Natural killer cell (primary cell): ENCODE results near the gene TSPAN18. TPM values are rescaled to one million over a fixed set of nuclear protein-coding genes. Genes with fewer than 3 reads are reported as not detected.

Experiments used
- ATAC-seq, 3 donors: fragments of 150-1000 bp in 2 of 3; fragments of 200-7000 bp in 1 of 3; cut with Tn5 transposase; 1 replicate in 1 of 3; 2 replicates in 2 of 3; pipeline ENCODE4 v1.10.0; 2021; ENCODE audit warnings: mild to moderate bottlenecking in 2 of 3, moderate library complexity in 2 of 3
- DNase-seq, 2 donors: peaks; one replicate each; pipeline versions ENCODE4 v3.0.0 to v3.0.0-alpha.2; 2013 to 2021; ENCODE audit warnings: mixed read lengths in 1 of 2
- H3K27ac ChIP-seq: one replicate; pipeline ENCODE4 v1.5.1; 2013; ENCODE audit warnings: mild to moderate bottlenecking, low read length
- H3K27me3 ChIP-seq: one replicate; pipeline ENCODE4 v1.6.1; 2013; ENCODE audit warnings: low read length; ENCODE audit not compliant: control insufficient read depth, insufficient read depth
- H3K36me3 ChIP-seq: one replicate; pipeline ENCODE4 v1.6.1; 2013; ENCODE audit warnings: low read length; ENCODE audit not compliant: control insufficient read depth, insufficient read depth
- H3K4me1 ChIP-seq: one replicate; pipeline ENCODE4 v1.6.1; 2013; ENCODE audit warnings: low read length; ENCODE audit not compliant: control insufficient read depth, insufficient read depth
- H3K4me3 ChIP-seq: one replicate; pipeline ENCODE4 v1.5.1; 2013; ENCODE audit warnings: low read length
- H3K9me3 ChIP-seq: one replicate; pipeline ENCODE4 v1.6.1; 2013; ENCODE audit warnings: low read length; ENCODE audit not compliant: control insufficient read depth, insufficient read depth
- H3K27ac Mint-ChIP-seq, 2 donors: one replicate each; pipeline ENCODE4 v1.8.0; 2022; ENCODE audit warnings: mild to moderate bottlenecking in 2 of 2, mixed read lengths in 2 of 2, moderate library complexity in 1 of 2
- H3K27me3 Mint-ChIP-seq, 2 donors: one replicate each; pipeline ENCODE4 v1.8.0; 2022; ENCODE audit warnings: low read depth in 2 of 2, mixed read lengths in 2 of 2
- H3K36me3 Mint-ChIP-seq: one replicate; pipeline ENCODE4 v1.8.0; 2022; ENCODE audit warnings: mixed read lengths
- H3K4me1 Mint-ChIP-seq, 2 donors: one replicate each; pipeline ENCODE4 v1.8.0; 2022; ENCODE audit warnings: mixed read lengths in 2 of 2
- H3K4me3 Mint-ChIP-seq: one replicate; pipeline ENCODE4 v1.8.0; 2022; ENCODE audit warnings: mild to moderate bottlenecking, moderate library complexity, mixed read lengths
- H3K9me3 Mint-ChIP-seq, 2 donors: one replicate each; pipeline ENCODE4 v1.8.0; 2022; ENCODE audit warnings: mixed read lengths in 2 of 2
- WGBS: methylation state at CpG from one replicate; pipeline ENCODE4 v1.1.7; 2013; ENCODE audit warnings: missing lambda C conversion rate; ENCODE audit not compliant: insufficient coverage; 5-methylcytosine and 5-hydroxymethylcytosine counted together
- intact Hi-C: fragments of 100-400 bp; cut with micrococcal nuclease; formaldehyde crosslinking; loops from one replicate; pipeline ENCODE4 v1.14.2; 2022
- total RNA-seq, 4 donors: library from RNA; stranded (reverse); fragments of 120-200 nt in 1 of 4; gene quantifications; one replicate each; pipeline versions ENCODE4 v1.2.3 to v1.2.4, GENCODE V29; 2013 to 2022
- TF ChIP-seq, protein P1 (sequence below): fragments of 200-600 bp; IDR thresholded peaks from one replicate; pipeline ENCODE4 v1.8.0; 2022; ENCODE audit warnings: antibody characterized with exemption

Gene TSPAN18
- total RNA-seq, 3 donors from 2014 or later (not counting 1 experiment from before 2014, with no cell fraction given), result 1.9 to 2.4 (median 2.3) TPM

DNA sequence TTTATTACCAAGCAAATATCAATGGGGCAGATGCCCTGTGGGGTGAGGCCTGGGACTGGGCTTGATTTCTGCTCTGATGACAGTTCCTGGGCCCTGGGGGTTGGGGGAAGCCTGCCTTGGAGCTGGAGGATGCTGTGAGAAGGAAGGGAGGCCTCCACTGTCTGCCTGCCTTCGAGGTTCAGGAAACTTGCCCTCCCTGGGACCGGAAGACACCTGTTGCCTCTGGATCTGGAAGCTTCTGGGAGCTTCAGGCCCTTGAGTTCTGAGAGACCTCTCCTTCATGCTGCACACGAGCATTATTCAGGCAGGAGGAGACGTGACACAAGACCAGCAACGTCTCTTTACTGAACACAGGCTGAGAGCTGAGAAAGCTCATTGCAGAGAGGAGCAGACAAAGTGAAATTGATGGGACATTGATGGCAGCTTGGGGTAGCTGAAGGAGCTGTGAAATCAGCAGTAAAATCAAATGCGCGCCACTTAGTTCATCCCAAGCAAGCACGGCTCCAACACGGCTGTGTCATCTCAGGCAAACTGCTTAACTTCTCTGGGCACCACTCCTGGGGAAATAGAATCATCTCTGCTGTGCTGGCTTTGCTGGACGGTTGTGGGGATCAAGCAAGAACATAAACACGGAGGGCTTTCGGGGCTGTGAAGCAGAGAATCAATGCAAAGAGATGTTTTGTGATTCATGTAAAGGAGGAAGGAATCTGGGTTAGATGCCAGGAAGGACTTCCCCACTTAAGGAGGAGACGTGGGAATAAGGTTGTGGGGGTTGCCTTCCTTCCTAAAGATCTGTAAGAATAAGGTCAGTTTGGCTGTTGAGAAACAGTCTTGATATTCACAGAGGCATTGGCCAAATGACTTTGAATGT lies 159.4 kb downstream of the TSPAN18 start:
- Histone ChIP-seq H3K36me3 (no peaks in the 10 kb centered on the region), H3K27ac (no peak overlapping the region), H3K9me3 (no peaks in the 10 kb centered on the region), H3K4me3 (no peak overlapping the region), H3K4me1 (no peaks in the 10 kb centered on the region), H3K27me3 (no peaks in the 10 kb centered on the region)
- no peaks in the 10 kb centered on the region for H3K36me3 Mint-ChIP-seq
- DNase-seq (no peak), ATAC-seq (no peak)
- no peaks in the 10 kb centered on the region for H3K4me1 Mint-ChIP-seq
- intact Hi-C loops, result no loop called here
- WGBS, result 80% methylated on average over 13 of the region's 13 CpGs
- H3K4me3 Mint-ChIP-seq, result no peak overlapping the region
- TF ChIP-seq, protein P1, sequence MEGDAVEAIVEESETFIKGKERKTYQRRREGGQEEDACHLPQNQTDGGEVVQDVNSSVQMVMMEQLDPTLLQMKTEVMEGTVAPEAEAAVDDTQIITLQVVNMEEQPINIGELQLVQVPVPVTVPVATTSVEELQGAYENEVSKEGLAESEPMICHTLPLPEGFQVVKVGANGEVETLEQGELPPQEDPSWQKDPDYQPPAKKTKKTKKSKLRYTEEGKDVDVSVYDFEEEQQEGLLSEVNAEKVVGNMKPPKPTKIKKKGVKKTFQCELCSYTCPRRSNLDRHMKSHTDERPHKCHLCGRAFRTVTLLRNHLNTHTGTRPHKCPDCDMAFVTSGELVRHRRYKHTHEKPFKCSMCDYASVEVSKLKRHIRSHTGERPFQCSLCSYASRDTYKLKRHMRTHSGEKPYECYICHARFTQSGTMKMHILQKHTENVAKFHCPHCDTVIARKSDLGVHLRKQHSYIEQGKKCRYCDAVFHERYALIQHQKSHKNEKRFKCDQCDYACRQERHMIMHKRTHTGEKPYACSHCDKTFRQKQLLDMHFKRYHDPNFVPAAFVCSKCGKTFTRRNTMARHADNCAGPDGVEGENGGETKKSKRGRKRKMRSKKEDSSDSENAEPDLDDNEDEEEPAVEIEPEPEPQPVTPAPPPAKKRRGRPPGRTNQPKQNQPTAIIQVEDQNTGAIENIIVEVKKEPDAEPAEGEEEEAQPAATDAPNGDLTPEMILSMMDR, result no peak
- no peak overlapping the region for H3K27ac Mint-ChIP-seq
- no peaks in the 10 kb centered on the region for H3K9me3 Mint-ChIP-seq
- peaks cover 19 to 22% of the 10 kb centered on the region in 2 donors for H3K27me3 Mint-ChIP-seq

DNA sequence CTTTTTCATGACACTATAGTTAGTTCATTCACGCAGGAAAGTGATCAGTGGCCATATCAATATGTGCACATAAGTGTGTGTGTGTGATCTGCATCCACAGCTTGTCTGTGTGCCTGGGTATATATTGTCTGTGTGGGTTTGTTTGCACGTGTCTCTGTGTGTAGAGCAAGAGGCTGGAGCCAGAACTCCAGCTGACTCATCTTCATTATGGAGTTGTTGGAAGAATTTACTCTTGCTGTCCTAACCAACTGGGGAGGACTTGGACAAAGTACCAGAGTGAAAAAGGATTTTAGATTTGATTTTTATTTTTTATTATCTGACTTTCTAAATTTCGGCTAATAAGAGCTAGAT lies 160.0 kb downstream of the TSPAN18 start:
- DNase-seq (no peak), ATAC-seq (no peak)
- Mint-ChIP-seq H3K27me3 (peaks cover 19 to 21% of the 10 kb centered on the region in 2 donors), H3K27ac (no peak overlapping the region), H3K4me3 (no peak overlapping the region), H3K4me1 (no peaks in the 10 kb centered on the region), H3K9me3 (no peaks in the 10 kb centered on the region), H3K36me3 (no peaks in the 10 kb centered on the region)
- Histone ChIP-seq H3K27me3 (no peaks in the 10 kb centered on the region), H3K4me3 (no peak overlapping the region), H3K9me3 (no peaks in the 10 kb centered on the region), H3K27ac (no peak overlapping the region), H3K4me1 (no peaks in the 10 kb centered on the region), H3K36me3 (no peaks in the 10 kb centered on the region)
- TF ChIP-seq, protein P1, result no peak
- 78% methylated on average over 3 of the region's 3 CpGs for WGBS
- intact Hi-C loops, result no loop called here

- Histone ChIP-seq H3K4me1 (no peaks in the 10 kb centered on the region), H3K9me3 (no peaks in the 10 kb centered on the region), H3K36me3 (no peaks in the 10 kb centered on the region), H3K27me3 (no peaks in the 10 kb centered on the region), H3K27ac (no peak overlapping the region), H3K4me3 (no peak overlapping the region)
- DNase-seq (no peak), ATAC-seq (no peak)
- intact Hi-C loops, result no loop called here
- no peak overlapping the region for H3K27ac Mint-ChIP-seq
- no peaks in the 10 kb centered on the region for H3K4me1 Mint-ChIP-seq
- H3K36me3 Mint-ChIP-seq, result no peaks in the 10 kb centered on the region
- H3K9me3 Mint-ChIP-seq, result no peaks in the 10 kb centered on the region
- H3K4me3 Mint-ChIP-seq, result no peak overlapping the region
- WGBS, result 100% methylated on average over 1 of the region's 3 CpGs
- TF ChIP-seq, protein P1, result no peak
- peaks cover 16% of the 10 kb centered on the region in 2 donors for H3K27me3 Mint-ChIP-seq
Measured at GRCh38 chr11:44887636-44888035, 160.9 kb downstream of the TSPAN18 start.

- intact Hi-C loops, result no loop called here
- TF ChIP-seq, protein P1, result no peak
- ATAC-seq (no peak), DNase-seq (no peak)
- Histone ChIP-seq H3K4me3 (no peak overlapping the region), H3K27me3 (no peaks in the 10 kb centered on the region), H3K36me3 (no peaks in the 10 kb centered on the region), H3K9me3 (no peaks in the 10 kb centered on the region), H3K27ac (no peak overlapping the region), H3K4me1 (no peaks in the 10 kb centered on the region)
- Mint-ChIP-seq H3K27me3 (peaks cover 3 to 10% of the 10 kb centered on the region in 2 donors), H3K36me3 (no peaks in the 10 kb centered on the region), H3K27ac (no peak overlapping the region), H3K4me3 (no peak overlapping the region), H3K9me3 (no peaks in the 10 kb centered on the region), H3K4me1 (no peaks in the 10 kb centered on the region)
- 100% methylated on average over 1 of the region's 1 CpG for WGBS
Measured at GRCh38 chr11:44889266-44889665, 162.5 kb downstream of the TSPAN18 start.
